ENCODE measurements around the gene MASP1. TPM values are rescaled to one million over a fixed set of nuclear protein-coding genes. Genes with fewer than 3 reads are reported as not detected.

MASP1 gene
- total RNA-seq, 1 experiment from 2014 or later = 1.0 TPM

GRCh38 chr3:187296058-187296457 is 4.5 kb upstream of the MASP1 start:
- H3K4me2 ChIP-seq (ENCODE audit: insufficient read depth, insufficient read length, low read length) = no peak overlapping the region
- no peak overlapping the region for H3K56ac ChIP-seq (ENCODE audit: insufficient read length, low read depth, low read length)
- no peak overlapping the region for H3K4me3 Mint-ChIP-seq
- no peaks in the 10 kb centered on the region for H3K79me2 ChIP-seq (ENCODE audit: insufficient read depth, low read length)
- peaks cover 6% of the 10 kb centered on the region for H3K4me1 ChIP-seq (ENCODE audit: insufficient read depth, low read length)
- no peak for DNase-seq
- peaks cover 7% of the 10 kb centered on the region for H3K23me2 ChIP-seq (ENCODE audit: insufficient read length, low read depth, low read length, poor library complexity, severe bottlenecking)
- H2BK5ac ChIP-seq (ENCODE audit: insufficient read length, low read length) = no peak overlapping the region
- H3K27me3 Mint-ChIP-seq (ENCODE audit: low read depth) = peaks cover 6% of the 10 kb centered on the region
- H3K4me1 Mint-ChIP-seq = peaks cover 25 to 30% of the 10 kb centered on the region in 2 experiments
- no peak overlapping the region for H2BK120ac ChIP-seq (ENCODE audit: low read depth, low read length, poor library complexity, severe bottlenecking)
- H3T11ph ChIP-seq (ENCODE audit: low read length) = no peak overlapping the region
- no CpG with 5 or more reads among the region's 3 CpGs for WGBS (ENCODE audit: extremely low coverage, insufficient read length, low lambda C conversion rate)
- H3K18ac ChIP-seq (ENCODE audit: insufficient read length, low read depth, low read length) = no peak overlapping the region
- no peak overlapping the region for H4K8ac ChIP-seq (replicated peaks; ENCODE audit: insufficient read length, low read depth, low read length)
- no peaks in the 10 kb centered on the region for H3K27me3 ChIP-seq (ENCODE audit: insufficient read depth, low read length)
- H4K91ac ChIP-seq (ENCODE audit: insufficient read length, low read depth, low read length) = no peak overlapping the region
- no peak overlapping the region for H4K5ac ChIP-seq (ENCODE audit: insufficient read length, low read depth, low read length)
- no peak overlapping the region for H3K27ac ChIP-seq (ENCODE audit: insufficient read length, low read depth, low read length)
- no peak overlapping the region for H3K9ac ChIP-seq (ENCODE audit: extremely low read depth, insufficient read length, low read length)
- no peak for TF ChIP-seq CTCF (conservative IDR thresholded peaks at IDR 0.05)
- no peak overlapping the region for H2BK12ac ChIP-seq (ENCODE audit: insufficient read length, low read depth, low read length)
- H3K27ac Mint-ChIP-seq = no peak overlapping the region
- H2BK20ac ChIP-seq (ENCODE audit: low read depth, low read length, poor library complexity, severe bottlenecking) = no peak overlapping the region
- H3K9me3 Mint-ChIP-seq = no peaks in the 10 kb centered on the region; a peak in 1 of 5 replicates
- no peaks in the 10 kb centered on the region for H3K9me3 ChIP-seq (ENCODE audit: control insufficient read depth, low read depth, low read length)
- H3K23ac ChIP-seq (ENCODE audit: insufficient read length, low read depth, low read length) = no peak overlapping the region
- H3K36me3 Mint-ChIP-seq (ENCODE audit: insufficient read depth in 1 of 3, low read depth in 3 of 3) = no peaks in the 10 kb centered on the region
- H3K4ac ChIP-seq (ENCODE audit: low read depth, low read length) = no peak overlapping the region
- no peaks in the 10 kb centered on the region for H3K79me1 ChIP-seq (ENCODE audit: insufficient read depth, low read depth, low read length, poor library complexity, severe bottlenecking)
- H2BK15ac ChIP-seq (ENCODE audit: low read depth, low read length) = no peak overlapping the region
- no peaks in the 10 kb centered on the region for H4K20me1 ChIP-seq (ENCODE audit: control insufficient read depth, insufficient read depth, insufficient read length)
- H2AFZ ChIP-seq (ENCODE audit: low read length) = no peak overlapping the region
- H2AK5ac ChIP-seq (ENCODE audit: insufficient read length, low read length) = no peak overlapping the region
- no peak overlapping the region for H3K14ac ChIP-seq (ENCODE audit: insufficient read depth, low read length)

All from H9 (cell line).